UCSD-AML1 (cell line): Measurements from ENCODE around the gene RTN4RL1.
"Not testable (repeated sequence)": the region's sequence is repeated elsewhere in the genome, so short reads cannot be mapped to it uniquely, and the experiment has no call there.

Experiments used
- DNase-seq: peaks from one replicate; lab custom pipeline; 2025; ENCODE audit not compliant: unreplicated experiment; lab: John Stamatoyannopoulos, UW

RTN4RL1 gene

GRCh38 chr17:2027528-2028233, 2.5 kb upstream of the RTN4RL1 start:
- DNase-seq: no peak

- DNase-seq: peak; percentile 75
Measured at GRCh38 chr17:2025622-2026309, 632 bp upstream of the RTN4RL1 start.

- no peak for DNase-seq
Measured at GRCh38 chr17:2024572-2025219, 438 bp downstream of the RTN4RL1 start.

GRCh38 chr17:2023692-2024571, 1.2 kb downstream of the RTN4RL1 start:
- DNase-seq: peak; percentile 26

GRCh38 chr17:2023256-2023655, 1.9 kb downstream of the RTN4RL1 start:
- no peak for DNase-seq

GRCh38 chr17:2022647-2023240, 2.4 kb downstream of the RTN4RL1 start:
- peak; percentile 57 for DNase-seq

- peak; percentile 63 for DNase-seq
Measured at GRCh38 chr17:2020721-2021120, 4.4 kb downstream of the RTN4RL1 start.

- no peak for DNase-seq
Measured at GRCh38 chr17:2019723-2020122, 5.4 kb downstream of the RTN4RL1 start.

- DNase-seq: no peak
Measured at GRCh38 chr17:2018716-2019510, 6.2 kb downstream of the RTN4RL1 start.

- no peak for DNase-seq
Measured at GRCh38 chr17:2017274-2017941, 7.7 kb downstream of the RTN4RL1 start.

- DNase-seq: no peak
Measured at GRCh38 chr17:2016494-2016893, 8.6 kb downstream of the RTN4RL1 start.

- no peak for DNase-seq
Measured at GRCh38 chr17:2015314-2015713, 9.8 kb downstream of the RTN4RL1 start.

- DNase-seq: no peak
Measured at GRCh38 chr17:2013994-2014317, 11.2 kb downstream of the RTN4RL1 start.

GRCh38 chr17:2013220-2013993, 11.7 kb downstream of the RTN4RL1 start:
- DNase-seq: not testable (repeated sequence)

- DNase-seq: no peak
Measured at GRCh38 chr17:2012499-2012898, 12.6 kb downstream of the RTN4RL1 start.

GRCh38 chr17:2011411-2012371, 13.4 kb downstream of the RTN4RL1 start:
- DNase-seq: peak; percentile 36

GRCh38 chr17:2009737-2010136, 15.4 kb downstream of the RTN4RL1 start:
- no peak for DNase-seq
